RWPE1 (cell line): ENCODE data around the gene NPHS2.

Experiments used
- CTCF ChIA-PET: fragments of 350-600 bp; sonication (Branson Sonifier 250); formaldehyde crosslinking; extraction: SDS; loops from one replicate; lab custom pipeline; 2021; lab: Yijun Ruan, JAX
- POLR2A ChIA-PET: fragments of 400-600 bp; formaldehyde crosslinking; extraction: SDS; loops from one replicate; lab custom pipeline; 2020; ENCODE audit warnings: antibody characterized with exemption; ENCODE audit not compliant: low non-redundant PET; lab: Yijun Ruan, JAX
- DNase-seq: peaks from one replicate; pipeline ENCODE4 v3.0.0; 2012; ENCODE audit warnings: low spot score
- H3K27ac ChIP-seq: fragments of 450-650 bp; 2 replicates; pipeline ENCODE4 v1.5.1; 2017
- TF ChIP-seq, protein P1 (sequence below): fragments of 450-650 bp; conservative IDR thresholded peaks from 2 replicates; pipeline ENCODE4 v1.5.1; 2017; ENCODE audit warnings: low read depth, mild to moderate bottlenecking

Gene NPHS2

DNA sequence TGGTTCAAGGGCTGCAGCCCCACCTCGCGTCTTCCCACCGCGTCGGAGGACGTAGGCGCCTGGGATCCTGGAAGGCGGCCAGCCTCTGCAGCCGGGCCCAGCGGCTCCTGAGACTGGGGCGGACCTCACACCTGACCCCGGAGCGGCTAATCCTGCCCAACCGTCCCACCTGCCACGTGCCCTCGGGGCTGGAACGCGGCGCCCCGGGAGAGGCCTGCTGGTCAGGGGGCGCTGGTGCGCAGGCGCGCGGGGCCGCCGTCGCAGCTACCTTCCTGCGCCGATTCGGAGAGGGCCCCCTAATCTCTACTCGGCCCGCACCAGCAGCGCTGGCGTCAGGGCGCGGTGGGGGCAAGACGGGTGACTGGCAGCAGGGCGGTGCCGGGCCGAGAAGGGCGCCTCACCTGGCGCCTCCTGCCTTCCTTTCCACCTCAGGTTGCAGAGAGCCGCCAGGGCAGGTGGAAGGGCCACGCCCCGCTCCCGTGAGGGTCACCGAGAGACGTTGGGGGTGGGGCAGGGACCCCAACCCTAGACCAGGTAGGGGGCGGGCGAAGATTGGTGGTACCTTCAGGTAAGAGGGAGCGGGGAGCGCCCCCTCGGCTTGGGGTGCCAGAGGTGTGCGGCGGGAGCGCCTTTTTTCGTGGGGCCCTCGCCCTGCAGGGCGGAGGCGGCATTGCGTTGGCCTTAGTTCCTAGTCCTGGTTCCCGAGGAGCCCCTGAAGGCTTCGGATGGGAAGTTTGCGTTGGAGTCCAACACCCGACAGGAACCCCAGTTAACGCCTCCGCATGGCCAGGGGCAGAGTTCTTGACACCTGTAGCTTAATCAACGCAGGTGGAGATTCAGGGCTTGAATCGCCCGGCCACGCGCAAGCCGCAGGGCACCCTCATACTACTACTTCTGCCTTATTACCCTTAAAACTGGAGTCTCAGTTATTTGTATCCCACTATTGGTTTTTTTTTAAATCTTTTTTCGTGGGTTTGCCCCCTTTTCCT is 16.1 kb upstream of the NPHS2 start, which contains the start of gene TDRD5:
Gene TDRD5 (plus strand): TSS at position 241 of the 989 bp plus-strand sequence. CDS start 784 bp downstream, outside the sequence.
- TF ChIP-seq, protein P1, sequence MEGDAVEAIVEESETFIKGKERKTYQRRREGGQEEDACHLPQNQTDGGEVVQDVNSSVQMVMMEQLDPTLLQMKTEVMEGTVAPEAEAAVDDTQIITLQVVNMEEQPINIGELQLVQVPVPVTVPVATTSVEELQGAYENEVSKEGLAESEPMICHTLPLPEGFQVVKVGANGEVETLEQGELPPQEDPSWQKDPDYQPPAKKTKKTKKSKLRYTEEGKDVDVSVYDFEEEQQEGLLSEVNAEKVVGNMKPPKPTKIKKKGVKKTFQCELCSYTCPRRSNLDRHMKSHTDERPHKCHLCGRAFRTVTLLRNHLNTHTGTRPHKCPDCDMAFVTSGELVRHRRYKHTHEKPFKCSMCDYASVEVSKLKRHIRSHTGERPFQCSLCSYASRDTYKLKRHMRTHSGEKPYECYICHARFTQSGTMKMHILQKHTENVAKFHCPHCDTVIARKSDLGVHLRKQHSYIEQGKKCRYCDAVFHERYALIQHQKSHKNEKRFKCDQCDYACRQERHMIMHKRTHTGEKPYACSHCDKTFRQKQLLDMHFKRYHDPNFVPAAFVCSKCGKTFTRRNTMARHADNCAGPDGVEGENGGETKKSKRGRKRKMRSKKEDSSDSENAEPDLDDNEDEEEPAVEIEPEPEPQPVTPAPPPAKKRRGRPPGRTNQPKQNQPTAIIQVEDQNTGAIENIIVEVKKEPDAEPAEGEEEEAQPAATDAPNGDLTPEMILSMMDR, result no peak
- peak; percentile 73 for DNase-seq
- ChIA-PET CTCF (no interaction called here), POLR2A (no interaction called here)
- H3K27ac ChIP-seq, result no peak within 1 kb of the TSS

- POLR2A ChIA-PET, result no interaction called here
- H3K27ac ChIP-seq, result no peak overlapping the region
These were observed 15.5 kb upstream of the NPHS2 start for GRCh38 chr1:179591253-179591591.

GRCh38 chr1:179590671-179591070 is 14.9 kb upstream of the NPHS2 start:
- POLR2A ChIA-PET, result no interaction called here
- no peak for DNase-seq
- TF ChIP-seq, protein P1, result no peak
- CTCF ChIA-PET, result interaction anchor here (0.7 kb wide), 2 partner anchors 418 to 789 kb away, joined by 3 to 4 read pairs; no protein-coding TSS in a partner anchor
- H3K27ac ChIP-seq, result no peak overlapping the region

More at GRCh38 chr1:179591253-179591591, 15.5 kb upstream of the NPHS2 start:
- DNase-seq, result no peak
- CTCF ChIA-PET, result no interaction called here
- TF ChIP-seq, protein P1, result no peak

DNA sequence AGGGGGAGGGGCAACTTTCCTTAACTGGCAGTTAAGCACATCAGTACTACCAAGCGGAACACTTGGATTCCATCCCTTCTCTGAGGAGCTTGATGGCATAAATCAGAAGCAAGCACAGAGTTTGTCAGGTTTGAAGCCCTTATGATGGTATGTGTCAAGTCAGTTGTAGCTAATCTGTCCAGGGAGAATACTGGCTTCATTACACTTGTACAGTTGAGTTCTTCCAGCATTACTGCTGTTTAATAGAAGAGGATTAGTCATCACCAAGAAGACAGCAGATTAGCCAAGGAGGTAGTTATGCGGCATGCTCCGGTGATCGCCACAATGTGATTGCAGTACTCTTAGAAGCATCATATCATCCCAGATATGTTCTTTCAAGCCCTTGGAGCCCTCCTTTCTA is 13.8 kb upstream of the NPHS2 start:
- TF ChIP-seq, protein P1, result no peak
- POLR2A ChIA-PET, result no interaction called here
- no peak for DNase-seq
- H3K27ac ChIP-seq, result no peak overlapping the region
- CTCF ChIA-PET, result no interaction called here

- ChIA-PET CTCF (no interaction called here), POLR2A (no interaction called here)
- TF ChIP-seq, protein P1, result no peak
- no peak overlapping the region for H3K27ac ChIP-seq
- DNase-seq, result no peak
These were observed 12.8 kb upstream of the NPHS2 start for GRCh38 chr1:179588425-179589024.

DNA sequence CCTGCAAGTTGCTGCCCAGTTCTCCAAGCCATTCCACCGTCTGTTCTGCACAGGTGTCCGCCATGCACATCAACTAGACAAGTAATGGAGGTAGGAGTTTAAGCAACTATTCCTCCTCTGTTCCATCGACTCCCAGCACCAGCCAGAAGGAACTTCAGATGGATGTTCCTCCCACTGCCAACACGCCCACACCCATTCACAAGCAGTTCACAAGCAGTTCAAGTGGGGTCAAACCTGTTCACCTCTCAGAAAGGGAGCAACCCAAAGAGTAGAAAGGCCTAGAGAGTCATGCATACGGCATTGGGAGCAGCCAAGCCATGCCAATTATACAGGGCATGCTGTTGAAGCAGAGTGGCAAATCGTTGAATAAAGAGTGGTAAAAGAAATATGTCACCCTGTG is 11.6 kb upstream of the NPHS2 start:
- DNase-seq, result no peak
- ChIA-PET CTCF (no interaction called here), POLR2A (no interaction called here)
- TF ChIP-seq, protein P1, result no peak
- H3K27ac ChIP-seq, result no peak overlapping the region
